HEK293T (cell line): ENCODE measurements around the gene TMEM161A.

Source experiments
- ARNT ChIP-seq: fragments of 450-650 bp; IDR thresholded peaks from 2 replicates; pipeline ENCODE4 v1.6.1; 2017; ENCODE audit warnings: mild to moderate bottlenecking
- BHLHE40 ChIP-seq: fragments of 450-650 bp; IDR thresholded peaks from 2 replicates; pipeline ENCODE4 v1.6.1; 2016; ENCODE audit warnings: mild to moderate bottlenecking, moderate library complexity, borderline replicate concordance
- CTBP1 ChIP-seq: fragments of 450-650 bp; IDR thresholded peaks from 2 replicates; pipeline ENCODE4 v1.6.1; 2016; ENCODE audit warnings: borderline replicate concordance
- ELF4 ChIP-seq: fragments of 450-650 bp; IDR thresholded peaks from 2 replicates; pipeline ENCODE4 v1.6.1; 2017; ENCODE audit warnings: antibody characterized with exemption
- FOXA1 ChIP-seq: fragments of 450-650 bp; IDR thresholded peaks from 2 replicates; pipeline ENCODE4 v1.6.1; 2016; ENCODE audit warnings: mild to moderate bottlenecking
- FOXK2 ChIP-seq: fragments of 450-650 bp; IDR thresholded peaks from 2 replicates; pipeline ENCODE4 v1.6.1; 2016; ENCODE audit warnings: mild to moderate bottlenecking
- HDGF ChIP-seq: fragments of 450-650 bp; IDR thresholded peaks from 2 replicates; pipeline ENCODE4 v1.6.1; 2017; ENCODE audit warnings: antibody characterized with exemption, borderline replicate concordance
- L3MBTL2 ChIP-seq: fragments of 450-650 bp; conservative IDR thresholded peaks from 2 replicates; pipeline ENCODE4 v1.6.1; 2016; ENCODE audit warnings: mild to moderate bottlenecking
- NFRKB ChIP-seq: fragments of 450-650 bp; IDR thresholded peaks from 2 replicates; pipeline ENCODE4 v1.6.1; 2016; ENCODE audit warnings: mild to moderate bottlenecking, moderate library complexity
- PKNOX1 ChIP-seq: fragments of 450-650 bp; IDR thresholded peaks from 2 replicates; pipeline ENCODE4 v1.6.1; 2016
- SP1 ChIP-seq: fragments of 450-650 bp; IDR thresholded peaks from 2 replicates; pipeline ENCODE4 v1.6.1; 2017
- TARDBP ChIP-seq: fragments of 450-650 bp; IDR thresholded peaks from 2 replicates; pipeline ENCODE4 v1.6.1; 2016
- ZNF384 ChIP-seq: fragments of 450-650 bp; IDR thresholded peaks from 2 replicates; pipeline ENCODE4 v1.6.1; 2016

GRCh38 chr19:19119325-19120237 lies 18.7 kb downstream of the TMEM161A start:
- no peak for TF ChIP-seq FOXK2
- TF ChIP-seq SP1, result no peak
- no peak for TF ChIP-seq ARNT
- no peak for TF ChIP-seq BHLHE40
- TF ChIP-seq ELF4, result no peak
- TF ChIP-seq FOXA1, result no peak
- TF ChIP-seq CTBP1, result no peak
- no peak for TF ChIP-seq HDGF
- TF ChIP-seq TARDBP, result no peak
- no peak for TF ChIP-seq ZNF384
- no peak for TF ChIP-seq NFRKB
- TF ChIP-seq PKNOX1, result no peak
- no peak for TF ChIP-seq L3MBTL2
